OCI-LY7 (cell line): Measurements from ENCODE around the gene STXBP6.

Experiments
- CTCF ChIP-seq: fragments of 200-600 bp; sonication (generic); conservative IDR thresholded peaks from 2 replicates; pipeline ENCODE4 v1.5.1; 2014; ENCODE audit warnings: mild to moderate bottlenecking, antibody characterized with exemption, low read length, moderate library complexity, mixed read lengths
- EZH2phosphoT487 ChIP-seq: fragments of 200-600 bp; sonication (generic); IDR thresholded peaks from 2 replicates; pipeline ENCODE4 v1.6.1; 2018; ENCODE audit warnings: low read depth, borderline replicate concordance, mild to moderate bottlenecking, mixed run types, antibody characterized with exemption, low read length, moderate library complexity, mixed read lengths

- TF ChIP-seq CTCF (no peak), EZH2phosphoT487 (no peak)
Observed at GRCh38 chr14:25006031-25006430, 43.9 kb downstream of the STXBP6 start.
